Activated CD4-positive, alpha-beta T cell treated with anti-CD3 and anti-CD28 coated beads for 36 hours (primary cell): ENCODE results near the gene UGGT1. TPM values are rescaled to one million over a fixed set of nuclear protein-coding genes. Genes with fewer than 3 reads are reported as not detected.
"Not testable (repeated sequence)": the region's sequence is repeated elsewhere in the genome, so short reads cannot be mapped to it uniquely, and the experiment has no call there.

Experiments
- ATAC-seq: fragments of 200-7000 bp; cut with Tn5 transposase; one replicate; pipeline ENCODE4 v1.10.0; 2021; ENCODE audit warnings: mild to moderate bottlenecking, moderate library complexity
- CTCF ChIA-PET: fragments of 350-600 bp; sonication (Branson Sonifier 250); formaldehyde crosslinking; loops from one replicate; lab custom pipeline; 2021; ENCODE audit warnings: antibody characterized with exemption; lab: Charles Lee
- POLR2A ChIA-PET: fragments of 350-600 bp; sonication (Branson Sonifier 250); formaldehyde crosslinking; loops from one replicate; lab custom pipeline; 2021; ENCODE audit warnings: antibody characterized with exemption, inconsistent platforms; lab: Charles Lee
- DNase-seq: peaks from one replicate; pipeline ENCODE4 v3.0.0-alpha.2; 2020
- H3K27ac Mint-ChIP-seq: one replicate; pipeline ENCODE4 v1.8.0; 2021; ENCODE audit warnings: mixed read lengths
- H3K27me3 Mint-ChIP-seq: one replicate; pipeline ENCODE4 v1.8.0; 2021; ENCODE audit warnings: mixed read lengths
- H3K36me3 Mint-ChIP-seq: one replicate; pipeline ENCODE4 v1.8.0; 2021; ENCODE audit warnings: low read depth, mixed read lengths
- H3K4me1 Mint-ChIP-seq: one replicate; pipeline ENCODE4 v1.8.0; 2021; ENCODE audit warnings: mixed read lengths
- H3K4me3 Mint-ChIP-seq: one replicate; pipeline ENCODE4 v1.8.0; 2021; ENCODE audit warnings: mild to moderate bottlenecking, moderate library complexity, mixed read lengths
- H3K9me3 Mint-ChIP-seq: one replicate; pipeline ENCODE4 v1.8.0; 2021; ENCODE audit warnings: low read depth, mixed read lengths
- intact Hi-C, 2 experiments: fragments of 100-400 bp; cut with DNase I in 1 of 2; cut with micrococcal nuclease in 1 of 2; formaldehyde crosslinking; loops; one replicate each; pipeline versions ENCODE4 v1.14.2 to v1.15.1; 2022 to 2024; cut with DNase I, micrococcal nuclease
- total RNA-seq, 2 experiments: library from RNA; stranded (reverse); gene quantifications; one replicate each; pipeline ENCODE4 v1.2.3, GENCODE V29; 2021

UGGT1 gene
- total RNA-seq, 2 experiments from 2014 or later: 50.0 to 67.2 TPM

DNA sequence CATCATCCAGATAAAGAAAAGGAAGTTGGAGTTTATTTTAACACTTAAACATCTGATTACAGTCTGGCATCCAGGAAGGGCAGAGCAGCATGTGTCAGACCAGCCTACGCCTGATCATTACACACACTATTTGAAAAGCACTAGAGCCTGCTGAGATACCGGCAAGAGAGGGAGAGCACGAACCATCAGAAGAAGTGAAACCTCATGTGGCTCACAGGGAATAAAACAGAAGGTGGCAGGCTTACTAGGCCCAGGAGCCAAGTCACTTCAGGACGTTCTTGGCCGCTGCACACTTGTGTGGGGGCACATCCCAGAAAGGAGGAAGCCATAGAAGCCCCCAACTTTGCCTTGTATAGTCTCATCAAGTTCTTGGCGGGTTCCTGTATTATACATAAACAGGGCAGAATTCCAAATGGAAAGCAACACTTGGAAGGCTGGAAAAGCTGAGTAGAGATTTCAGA is 105.5 kb downstream of the UGGT1 start:
- intact Hi-C loops: no loop called here
- ChIA-PET CTCF (no interaction called here), POLR2A (no interaction called here)
- peaks cover 23% of the 10 kb centered on the region for H3K36me3 Mint-ChIP-seq
- no peak overlapping the region for H3K4me3 Mint-ChIP-seq
- H3K4me1 Mint-ChIP-seq: peaks cover 33% of the 10 kb centered on the region
- no peaks in the 10 kb centered on the region for H3K27me3 Mint-ChIP-seq
- peak overlapping the region; percentile 53 for H3K27ac Mint-ChIP-seq
- no peaks in the 10 kb centered on the region for H3K9me3 Mint-ChIP-seq
- DNase-seq (peak; percentile 35), ATAC-seq (peak; percentile 89)

DNA sequence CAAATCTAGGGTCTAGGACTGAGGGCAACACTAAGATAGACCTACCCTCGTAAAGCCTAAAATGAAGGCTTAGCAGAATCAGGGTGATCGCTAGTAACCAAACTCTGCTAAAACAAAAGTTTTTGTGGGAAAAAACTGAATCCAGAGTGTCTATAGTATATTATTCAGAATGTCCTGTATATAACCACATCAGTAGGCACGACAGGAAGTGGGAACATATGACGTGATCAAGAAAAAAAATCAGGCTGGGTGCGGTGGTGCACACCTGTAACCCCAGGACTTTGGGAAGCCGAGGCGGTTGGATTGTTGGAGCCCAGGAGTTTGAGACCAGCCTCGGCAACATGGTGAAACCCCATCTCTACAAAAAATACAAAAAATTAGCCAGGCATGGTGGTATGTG is 106.1 kb downstream of the UGGT1 start:
- ATAC-seq (peak; percentile 27), DNase-seq (peak; percentile 16)
- no peak overlapping the region for H3K4me3 Mint-ChIP-seq
- H3K27me3 Mint-ChIP-seq: no peaks in the 10 kb centered on the region
- H3K4me1 Mint-ChIP-seq: peaks cover 33% of the 10 kb centered on the region
- H3K27ac Mint-ChIP-seq: peak overlapping the region; percentile 53
- intact Hi-C loops: loop anchor here in 1 of 2 experiments (1.0 kb wide), 1 partner anchor 36 kb away; no protein-coding TSS in a partner anchor
- POLR2A ChIA-PET: no interaction called here
- H3K9me3 Mint-ChIP-seq: no peaks in the 10 kb centered on the region
- peaks cover 20% of the 10 kb centered on the region for H3K36me3 Mint-ChIP-seq
- CTCF ChIA-PET: interaction anchor here (0.7 kb wide), 1 partner anchor 86 kb away, joined by 3 read pairs; no protein-coding TSS in a partner anchor

DNA sequence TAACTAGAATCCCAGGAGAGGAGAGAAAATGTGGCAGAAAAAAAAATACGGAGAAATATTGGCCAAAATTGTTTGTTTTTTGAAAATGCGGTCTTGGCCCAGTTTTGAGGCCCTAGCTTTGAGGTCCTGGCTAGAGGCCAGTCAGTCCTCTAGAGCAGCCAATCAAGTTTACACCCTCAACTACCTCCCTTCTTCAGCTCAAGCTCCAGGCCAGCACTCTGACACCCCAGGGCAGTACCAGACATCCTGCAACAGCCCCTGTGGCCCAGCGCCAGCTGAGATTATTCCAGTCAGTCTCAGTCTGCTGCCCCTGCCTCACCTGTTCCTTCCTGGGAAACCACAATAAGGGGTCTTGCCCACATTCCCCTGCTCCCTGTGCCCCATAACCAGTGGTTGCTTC is 107.7 kb downstream of the UGGT1 start:
- Mint-ChIP-seq H3K27ac (no peak overlapping the region), H3K36me3 (peaks cover 12% of the 10 kb centered on the region), H3K4me3 (no peak overlapping the region), H3K27me3 (no peaks in the 10 kb centered on the region), H3K4me1 (peaks cover 30% of the 10 kb centered on the region), H3K9me3 (no peaks in the 10 kb centered on the region)
- no peak for ATAC-seq
- ChIA-PET POLR2A (no interaction called here), CTCF (interaction anchor here (0.8 kb wide), 1 partner anchor 28 kb away, joined by 5 read pairs; no protein-coding TSS in a partner anchor)
- intact Hi-C loops: no loop called here
- DNase-seq: no peak

DNA sequence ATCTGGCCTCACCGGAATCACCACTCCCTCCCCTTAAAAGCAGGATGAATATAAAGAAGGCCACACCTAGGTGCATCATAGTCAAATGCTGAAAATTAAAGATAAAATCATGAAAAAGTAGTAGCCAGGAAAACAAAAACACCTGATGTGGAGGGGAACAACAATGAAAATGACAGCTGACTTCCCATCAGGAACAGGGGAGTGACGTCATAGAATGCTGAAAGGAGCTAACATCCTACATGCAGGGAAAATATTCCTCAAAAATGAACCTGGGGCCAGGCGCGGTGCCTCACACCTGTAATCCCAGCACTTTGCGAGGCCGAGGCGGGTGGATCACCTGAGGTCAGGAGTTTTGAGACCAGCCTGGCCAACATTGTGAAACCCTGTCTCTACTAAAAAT is 108.1 kb downstream of the UGGT1 start:
- Mint-ChIP-seq H3K9me3 (no peaks in the 10 kb centered on the region), H3K27ac (no peak overlapping the region), H3K27me3 (no peaks in the 10 kb centered on the region), H3K4me3 (no peak overlapping the region), H3K4me1 (peaks cover 28% of the 10 kb centered on the region), H3K36me3 (peaks cover 12% of the 10 kb centered on the region)
- ChIA-PET CTCF (interaction anchor here (0.8 kb wide), 1 partner anchor 27 kb away, joined by 5 read pairs; no protein-coding TSS in a partner anchor), POLR2A (no interaction called here)
- ATAC-seq (no peak), DNase-seq (no peak)
- intact Hi-C loops: no loop called here

DNA sequence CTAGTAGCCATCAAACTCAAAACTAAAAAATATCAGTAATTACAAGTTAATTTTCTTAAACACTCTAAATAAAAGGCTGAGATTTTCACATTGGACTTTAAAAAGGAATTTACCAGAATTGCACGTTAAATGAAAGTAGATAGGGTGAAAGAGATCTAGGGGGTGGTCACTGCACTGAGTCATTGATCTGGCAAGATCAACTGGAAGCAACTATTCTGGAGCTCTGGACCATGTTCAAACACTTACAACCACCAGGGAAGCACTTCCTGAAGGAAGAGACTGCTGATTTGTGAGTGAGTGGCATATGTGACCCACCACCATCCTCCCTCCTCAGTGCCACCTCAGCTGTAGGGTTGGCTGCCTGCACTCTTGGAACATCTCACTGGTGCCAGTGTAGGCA is 111.8 kb downstream of the UGGT1 start:
- intact Hi-C loops: no loop called here
- no peaks in the 10 kb centered on the region for H3K9me3 Mint-ChIP-seq
- no peaks in the 10 kb centered on the region for H3K27me3 Mint-ChIP-seq
- H3K36me3 Mint-ChIP-seq: no peaks in the 10 kb centered on the region
- CTCF ChIA-PET: interaction anchor here (1.1 kb wide), 1 partner anchor 31 kb away, joined by 3 read pairs; no protein-coding TSS in a partner anchor
- no peak for ATAC-seq
- H3K4me3 Mint-ChIP-seq: no peak overlapping the region
- no peak for DNase-seq
- POLR2A ChIA-PET: no interaction called here
- H3K27ac Mint-ChIP-seq: no peak overlapping the region
- H3K4me1 Mint-ChIP-seq: no peaks in the 10 kb centered on the region

DNA sequence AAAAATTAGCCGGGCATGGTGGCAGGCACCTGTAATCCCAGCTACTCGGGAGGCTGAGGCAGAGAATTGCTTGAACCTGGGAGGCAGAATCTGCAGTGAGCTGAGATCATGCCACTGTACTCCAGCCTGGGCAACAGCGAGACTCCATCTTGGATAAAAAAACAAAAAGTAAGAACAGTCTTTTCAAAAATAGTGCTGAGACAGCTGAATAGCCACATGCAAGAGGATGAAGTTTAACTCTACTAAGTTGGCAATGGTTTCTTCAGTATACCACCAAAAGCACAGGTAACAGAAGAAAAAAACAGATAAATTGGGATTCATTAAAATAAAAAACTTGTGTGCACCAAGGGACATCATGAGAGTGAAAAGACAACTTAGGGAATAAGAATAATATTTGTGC is 115.2 kb downstream of the UGGT1 start:
- no peak overlapping the region for H3K27ac Mint-ChIP-seq
- ChIA-PET POLR2A (no interaction called here), CTCF (interaction anchor here (0.6 kb wide), 1 partner anchor 122 kb away, joined by 3 read pairs; no protein-coding TSS in a partner anchor)
- no peak overlapping the region for H3K4me3 Mint-ChIP-seq
- no peaks in the 10 kb centered on the region for H3K36me3 Mint-ChIP-seq
- H3K9me3 Mint-ChIP-seq: no peaks in the 10 kb centered on the region
- intact Hi-C loops: no loop called here
- no peak for DNase-seq
- ATAC-seq: no peak
- no peaks in the 10 kb centered on the region for H3K4me1 Mint-ChIP-seq
- no peaks in the 10 kb centered on the region for H3K27me3 Mint-ChIP-seq

DNA sequence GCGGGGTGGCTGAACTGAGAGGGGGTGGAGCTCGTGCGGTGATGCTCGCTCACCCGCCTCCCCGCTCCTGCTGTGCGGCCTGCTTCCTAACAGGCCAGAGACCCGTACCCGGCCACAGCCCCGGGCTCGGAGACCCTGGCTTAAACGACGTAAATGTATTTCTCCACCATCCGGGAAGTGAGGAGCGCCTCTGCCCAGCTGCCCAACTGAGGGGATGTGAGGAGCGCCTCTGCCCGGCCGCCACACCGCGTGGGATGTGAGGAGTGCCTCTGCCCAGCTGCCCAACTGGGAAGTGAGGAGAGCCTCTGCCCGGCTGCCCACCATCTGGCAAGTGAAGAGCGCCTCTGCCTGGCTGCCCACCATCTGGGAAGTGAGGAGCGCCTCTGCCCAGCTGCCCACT is 117.0 kb downstream of the UGGT1 start:
- CTCF ChIA-PET: interaction anchor here (1.0 kb wide), 1 partner anchor 30 kb away, joined by 3 read pairs; no protein-coding TSS in a partner anchor
- DNase-seq: no peak
- Mint-ChIP-seq H3K9me3 (no peaks in the 10 kb centered on the region), H3K36me3 (no peaks in the 10 kb centered on the region), H3K4me1 (no peaks in the 10 kb centered on the region), H3K4me3 (no peak overlapping the region), H3K27ac (no peak overlapping the region), H3K27me3 (no peaks in the 10 kb centered on the region)
- no peak for ATAC-seq
- intact Hi-C loops: no loop called here
- POLR2A ChIA-PET: no interaction called here

DNA sequence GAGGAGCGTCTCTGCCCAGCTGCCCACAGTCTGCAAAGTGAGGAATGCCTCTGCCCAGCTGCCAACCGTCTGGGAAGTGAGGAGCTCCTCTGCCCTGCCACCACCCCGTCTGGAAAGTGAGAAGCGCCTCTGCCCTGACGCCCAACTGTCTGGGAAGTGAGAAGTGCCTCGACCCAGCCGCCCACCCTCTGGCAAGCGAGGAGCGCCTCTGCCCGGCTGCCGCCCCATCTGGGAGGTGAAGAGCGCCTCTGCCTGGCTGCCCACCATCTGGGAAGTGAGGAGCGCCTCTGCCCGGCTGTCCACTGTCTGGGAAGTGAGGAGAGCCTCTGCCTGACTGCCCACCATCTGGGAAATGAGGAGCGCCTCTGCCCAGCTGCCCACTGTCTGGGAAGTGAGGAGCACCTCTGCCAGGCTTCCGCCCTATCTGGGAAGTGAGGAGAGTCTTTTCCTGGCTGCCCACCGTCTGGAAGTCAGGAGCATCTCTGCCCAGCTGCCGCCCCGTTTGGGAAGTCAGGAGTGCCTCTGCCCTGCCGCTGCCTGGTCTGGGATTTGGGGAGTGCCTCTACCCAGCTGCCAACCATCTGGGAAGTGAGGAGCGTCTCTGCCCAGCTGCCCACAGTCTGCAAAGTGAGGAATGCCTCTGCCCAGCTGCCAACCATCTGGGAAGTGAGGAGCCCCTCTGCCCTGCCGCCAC is 117.8 kb downstream of the UGGT1 start:
- ATAC-seq, DNase-seq, H3K4me3 Mint-ChIP-seq, H3K27ac Mint-ChIP-seq, CTCF ChIA-PET, POLR2A ChIA-PET, H3K4me1 Mint-ChIP-seq, H3K9me3 Mint-ChIP-seq, H3K27me3 Mint-ChIP-seq, H3K36me3 Mint-ChIP-seq, intact Hi-C loops: not testable (repeated sequence)

DNA sequence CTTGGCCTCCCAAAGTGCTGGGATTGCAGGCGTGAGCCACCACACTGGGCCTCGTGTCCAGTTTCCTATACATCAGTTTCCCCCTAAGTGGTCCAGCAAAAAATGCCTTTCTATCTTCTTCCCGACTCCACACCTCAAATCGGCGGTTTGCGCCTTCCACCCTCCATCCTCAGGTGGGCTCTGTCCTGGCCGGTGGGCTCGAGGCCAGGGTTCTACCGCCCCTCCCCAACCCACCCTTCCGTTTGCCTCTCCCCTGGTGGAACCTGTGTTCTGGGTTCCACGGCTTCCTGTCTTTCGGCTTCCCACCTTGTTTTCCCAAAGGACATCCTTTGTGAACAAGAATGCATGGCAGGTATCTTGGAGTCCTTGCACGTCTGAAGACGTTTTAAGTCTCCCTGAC is 123.3 kb downstream of the UGGT1 start:
- H3K36me3 Mint-ChIP-seq: no peaks in the 10 kb centered on the region
- no peaks in the 10 kb centered on the region for H3K9me3 Mint-ChIP-seq
- H3K4me3 Mint-ChIP-seq: no peak overlapping the region
- DNase-seq (no peak), ATAC-seq (no peak)
- H3K27me3 Mint-ChIP-seq: no peaks in the 10 kb centered on the region
- no peak overlapping the region for H3K27ac Mint-ChIP-seq
- POLR2A ChIA-PET: no interaction called here
- intact Hi-C loops: no loop called here
- CTCF ChIA-PET: no interaction called here
- H3K4me1 Mint-ChIP-seq: peaks cover 17% of the 10 kb centered on the region

DNA sequence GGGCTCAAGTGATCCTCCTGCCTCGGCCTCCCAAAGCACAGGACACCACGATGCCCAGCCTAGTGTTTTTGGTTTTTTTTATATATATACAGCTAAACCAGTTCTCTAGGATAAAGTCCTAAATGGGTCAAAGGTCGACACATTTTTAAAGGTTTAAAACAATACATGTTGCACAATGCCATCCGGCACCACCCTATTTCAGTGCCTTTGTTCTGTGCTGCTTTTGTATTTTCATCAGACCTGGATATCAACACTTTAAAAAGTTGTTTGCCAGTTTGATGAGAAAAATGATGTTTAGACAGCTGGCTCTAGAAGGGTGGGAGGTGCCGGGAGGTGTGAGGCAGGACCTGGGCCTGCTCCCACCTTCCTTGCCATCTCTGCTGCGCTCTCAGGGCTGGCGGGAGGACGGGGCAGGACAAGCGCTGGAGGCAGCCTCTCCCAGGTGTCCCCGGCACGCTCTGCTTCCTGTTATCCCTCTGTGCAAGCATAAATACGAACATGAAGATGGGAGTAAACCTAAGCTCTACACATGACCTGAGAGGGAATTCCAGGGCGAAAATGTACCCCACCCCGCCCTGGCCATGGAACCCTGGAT is 124.0 kb downstream of the UGGT1 start:
- POLR2A ChIA-PET: no interaction called here
- H3K27ac Mint-ChIP-seq: no peak overlapping the region
- CTCF ChIA-PET: interaction anchor here (1.1 kb wide), 1 partner anchor 13 kb away, joined by 3 read pairs; no protein-coding TSS in a partner anchor

DNA sequence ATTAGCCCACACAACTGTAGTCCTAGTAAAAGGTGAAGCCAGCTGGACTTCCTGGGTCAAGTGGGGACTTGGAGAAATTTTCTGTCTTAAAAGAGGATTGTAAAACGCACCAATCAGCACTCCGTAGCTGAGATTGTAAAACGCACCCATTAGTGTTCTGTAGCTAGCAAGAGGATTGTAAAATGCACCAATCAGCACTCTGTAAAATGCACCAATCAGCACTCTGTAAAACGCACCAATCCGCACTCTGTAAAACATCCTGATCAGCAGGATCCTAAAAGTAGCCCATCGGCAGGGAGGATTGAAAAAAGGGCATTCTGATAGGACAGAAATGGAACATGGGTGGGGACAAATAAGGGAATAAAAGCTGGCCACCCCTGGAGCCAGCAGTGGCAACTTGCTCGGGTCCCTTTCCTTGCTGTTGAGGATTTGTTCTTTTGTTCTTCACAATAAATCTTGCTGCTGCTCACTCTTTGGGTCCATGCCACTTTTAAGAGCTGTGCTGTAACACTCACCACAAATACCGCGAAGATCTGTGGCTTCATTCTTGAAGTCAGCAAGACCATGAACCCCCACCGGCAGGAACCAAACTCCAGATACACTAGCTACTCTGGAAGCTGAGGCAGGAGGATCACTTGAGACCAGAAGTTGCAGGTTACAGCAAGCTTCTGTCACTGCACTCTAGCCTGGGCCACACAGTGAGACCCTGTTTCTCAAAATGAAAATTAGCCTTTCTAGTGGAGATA is 125.1 kb downstream of the UGGT1 start:
- DNase-seq: peak; percentile 47
- intact Hi-C loops: no loop called here

More for the DNA sequence above, 124.0 kb downstream of the UGGT1 start:
- ATAC-seq: no peak
- Mint-ChIP-seq H3K4me1 (peaks cover 17% of the 10 kb centered on the region), H3K27me3 (no peaks in the 10 kb centered on the region), H3K36me3 (no peaks in the 10 kb centered on the region), H3K9me3 (no peaks in the 10 kb centered on the region), H3K4me3 (no peak overlapping the region)
- intact Hi-C loops: no loop called here
- no peak for DNase-seq

More for the DNA sequence above, 125.1 kb downstream of the UGGT1 start:
- H3K9me3 Mint-ChIP-seq: no peaks in the 10 kb centered on the region
- no peak overlapping the region for H3K4me3 Mint-ChIP-seq
- ChIA-PET POLR2A (no interaction called here), CTCF (interaction anchor here (0.6 to 1.1 kb wide), 3 partner anchors 10 to 31 kb away, joined by 3 read pairs; no protein-coding TSS in a partner anchor)
- peaks cover 17% of the 10 kb centered on the region for H3K4me1 Mint-ChIP-seq
- peak; percentile 44 for ATAC-seq
- no peaks in the 10 kb centered on the region for H3K27me3 Mint-ChIP-seq
- H3K27ac Mint-ChIP-seq: no peak overlapping the region
- H3K36me3 Mint-ChIP-seq: no peaks in the 10 kb centered on the region
